Progenitor cell of endocrine pancreas (in vitro differentiated cells): Measurements from ENCODE around the gene OMP. TPM values are rescaled to one million over a fixed set of nuclear protein-coding genes. Genes with fewer than 3 reads are reported as not detected.
"Not testable (repeated sequence)": the region's sequence is repeated elsewhere in the genome, so short reads cannot be mapped to it uniquely, and the experiment has no call there.

Experiments used
- DNase-seq: peaks from one replicate; pipeline ENCODE4 v3.0.0; 2021; ENCODE audit warnings: low spot score; ENCODE audit not compliant: unreplicated experiment
- H3K27ac Mint-ChIP-seq: 2 replicates; pipeline ENCODE4 v1.8.0; 2021; ENCODE audit warnings: mild to moderate bottlenecking, moderate library complexity, mixed read lengths
- H3K27me3 Mint-ChIP-seq: 2 replicates; pipeline ENCODE4 v1.8.0; 2021; ENCODE audit warnings: mixed read lengths
- H3K36me3 Mint-ChIP-seq: 2 replicates; pipeline ENCODE4 v1.8.0; 2022; ENCODE audit warnings: mixed read lengths; ENCODE audit not compliant: insufficient read depth
- H3K4me1 Mint-ChIP-seq: 2 replicates; pipeline ENCODE4 v1.8.0; 2021; ENCODE audit warnings: low read depth, mixed read lengths
- H3K4me3 Mint-ChIP-seq: 2 replicates; pipeline ENCODE4 v1.8.0; 2021; ENCODE audit warnings: low read depth, mild to moderate bottlenecking, moderate library complexity, mixed read lengths
- H3K9me3 Mint-ChIP-seq: 2 replicates; pipeline ENCODE4 v1.8.0; 2021; ENCODE audit warnings: low read depth, mixed read lengths
- total RNA-seq: library from RNA; stranded (reverse); gene quantifications from 2 replicates; pipeline ENCODE4 v1.2.1, GENCODE V29; 2021
- TF ChIP-seq, protein P1 (sequence below): fragments of 200-600 bp; sonication (generic); IDR thresholded peaks from one replicate; pipeline ENCODE4 v1.5.0; 2021; ENCODE audit warnings: antibody characterized with exemption, mild to moderate bottlenecking; ENCODE audit not compliant: unreplicated experiment

Gene OMP
- total RNA-seq, 1 donor from 2014 or later: not detected

- Mint-ChIP-seq H3K4me3 (no peak overlapping the region), H3K36me3 (peaks cover 1% of the 10 kb centered on the region), H3K27me3 (no peaks in the 10 kb centered on the region), H3K27ac (no peak overlapping the region), H3K9me3 (no peaks in the 10 kb centered on the region), H3K4me1 (no peaks in the 10 kb centered on the region)
- no peak for DNase-seq
- TF ChIP-seq, protein P1, sequence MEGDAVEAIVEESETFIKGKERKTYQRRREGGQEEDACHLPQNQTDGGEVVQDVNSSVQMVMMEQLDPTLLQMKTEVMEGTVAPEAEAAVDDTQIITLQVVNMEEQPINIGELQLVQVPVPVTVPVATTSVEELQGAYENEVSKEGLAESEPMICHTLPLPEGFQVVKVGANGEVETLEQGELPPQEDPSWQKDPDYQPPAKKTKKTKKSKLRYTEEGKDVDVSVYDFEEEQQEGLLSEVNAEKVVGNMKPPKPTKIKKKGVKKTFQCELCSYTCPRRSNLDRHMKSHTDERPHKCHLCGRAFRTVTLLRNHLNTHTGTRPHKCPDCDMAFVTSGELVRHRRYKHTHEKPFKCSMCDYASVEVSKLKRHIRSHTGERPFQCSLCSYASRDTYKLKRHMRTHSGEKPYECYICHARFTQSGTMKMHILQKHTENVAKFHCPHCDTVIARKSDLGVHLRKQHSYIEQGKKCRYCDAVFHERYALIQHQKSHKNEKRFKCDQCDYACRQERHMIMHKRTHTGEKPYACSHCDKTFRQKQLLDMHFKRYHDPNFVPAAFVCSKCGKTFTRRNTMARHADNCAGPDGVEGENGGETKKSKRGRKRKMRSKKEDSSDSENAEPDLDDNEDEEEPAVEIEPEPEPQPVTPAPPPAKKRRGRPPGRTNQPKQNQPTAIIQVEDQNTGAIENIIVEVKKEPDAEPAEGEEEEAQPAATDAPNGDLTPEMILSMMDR: no peak
Observed at GRCh38 chr11:77096591-77097019, 6.0 kb upstream of the OMP start.

- not testable (repeated sequence) for H3K27ac Mint-ChIP-seq, H3K36me3 Mint-ChIP-seq, H3K4me1 Mint-ChIP-seq, H3K9me3 Mint-ChIP-seq, H3K27me3 Mint-ChIP-seq, DNase-seq, H3K4me3 Mint-ChIP-seq
Observed at GRCh38 chr11:77097180-77097579, 5.5 kb upstream of the OMP start.

GRCh38 chr11:77100166-77101042 lies 2.2 kb upstream of the OMP start:
- no peak for DNase-seq
- Mint-ChIP-seq H3K9me3 (no peaks in the 10 kb centered on the region), H3K27me3 (no peaks in the 10 kb centered on the region), H3K27ac (no peak overlapping the region), H3K4me1 (no peaks in the 10 kb centered on the region), H3K36me3 (peaks cover 1% of the 10 kb centered on the region), H3K4me3 (no peak overlapping the region)
- TF ChIP-seq, protein P1: no peak

- H3K27me3 Mint-ChIP-seq: no peaks in the 10 kb centered on the region
- no peaks in the 10 kb centered on the region for H3K9me3 Mint-ChIP-seq
- peaks cover 1% of the 10 kb centered on the region for H3K36me3 Mint-ChIP-seq
- no peak for DNase-seq
- H3K4me1 Mint-ChIP-seq: no peaks in the 10 kb centered on the region
- TF ChIP-seq, protein P1: peak; percentile 50
- H3K27ac Mint-ChIP-seq: no peak overlapping the region
- no peak overlapping the region for H3K4me3 Mint-ChIP-seq
Observed at GRCh38 chr11:77101043-77101537, 1.6 kb upstream of the OMP start.

GRCh38 chr11:77103319-77103718 lies 679 bp downstream of the OMP start:
- Mint-ChIP-seq H3K27me3 (no peaks in the 10 kb centered on the region), H3K27ac (no peak overlapping the region), H3K4me3 (no peak overlapping the region), H3K36me3 (peaks cover 1% of the 10 kb centered on the region), H3K9me3 (no peaks in the 10 kb centered on the region), H3K4me1 (no peaks in the 10 kb centered on the region)
- TF ChIP-seq, protein P1: no peak
- no peak for DNase-seq

GRCh38 chr11:77104727-77105126 lies 2.1 kb downstream of the OMP start:
- no peak for DNase-seq
- no peak overlapping the region for H3K27ac Mint-ChIP-seq

More at GRCh38 chr11:77104727-77105126, 2.1 kb downstream of the OMP start:
- H3K27me3 Mint-ChIP-seq: no peaks in the 10 kb centered on the region
- no peaks in the 10 kb centered on the region for H3K4me1 Mint-ChIP-seq
- TF ChIP-seq, protein P1: no peak
- peaks cover 1% of the 10 kb centered on the region for H3K36me3 Mint-ChIP-seq
- H3K4me3 Mint-ChIP-seq: no peak overlapping the region
- H3K9me3 Mint-ChIP-seq: no peaks in the 10 kb centered on the region
